ENCODE results near the gene HHLA2.

The HHLA2 gene

DNA sequence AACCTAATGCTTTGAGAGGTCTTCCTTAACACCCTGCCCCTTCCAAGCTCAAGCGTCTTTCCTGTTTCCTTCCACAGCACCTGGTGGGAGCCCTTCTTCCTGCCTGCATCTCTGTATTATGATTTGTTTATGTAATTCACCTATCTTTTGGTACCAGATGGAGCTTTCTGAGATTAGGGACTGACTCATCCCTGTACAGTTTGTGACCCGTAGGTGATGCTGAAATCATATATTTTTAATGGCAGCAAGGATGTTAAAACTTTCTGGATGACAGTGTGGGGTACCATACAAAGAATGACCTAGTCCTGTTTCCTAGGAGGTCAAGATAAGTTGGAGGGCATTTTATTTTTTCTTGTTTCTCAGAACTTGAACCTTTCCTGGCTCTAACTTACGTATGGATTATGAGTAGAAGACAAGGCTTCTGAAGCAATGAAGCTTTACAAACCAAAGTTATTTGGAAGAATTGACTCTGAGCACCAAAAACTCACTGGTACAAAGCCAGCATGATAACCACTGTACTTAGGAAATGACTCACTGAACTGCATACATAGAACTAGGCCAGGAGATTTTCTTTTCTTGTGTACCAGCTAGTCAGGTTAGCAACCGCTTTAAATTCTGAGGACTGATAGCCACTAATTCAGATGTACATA is 46.6 kb downstream of the HHLA2 start:
- Histone ChIP-seq H3K27me3 (ENCODE audit: control insufficient read depth, insufficient read depth, low read length) (no peaks in the 10 kb centered on the region), H3K4me3 (ENCODE audit: low read depth, low read length) (no peak overlapping the region), H3K36me3 (ENCODE audit: control insufficient read depth, insufficient read depth, low read length) (no peaks in the 10 kb centered on the region), H3K9ac (ENCODE audit: low read depth, low read length) (no peak overlapping the region), H3K9me3 (ENCODE audit: control insufficient read depth, insufficient read depth, low read length) (no peaks in the 10 kb centered on the region), H3K4me1 (ENCODE audit: control insufficient read depth, insufficient read depth, low read length) (no peaks in the 10 kb centered on the region), H3K27ac (ENCODE audit: low read depth, low read length) (no peak overlapping the region)

DNA sequence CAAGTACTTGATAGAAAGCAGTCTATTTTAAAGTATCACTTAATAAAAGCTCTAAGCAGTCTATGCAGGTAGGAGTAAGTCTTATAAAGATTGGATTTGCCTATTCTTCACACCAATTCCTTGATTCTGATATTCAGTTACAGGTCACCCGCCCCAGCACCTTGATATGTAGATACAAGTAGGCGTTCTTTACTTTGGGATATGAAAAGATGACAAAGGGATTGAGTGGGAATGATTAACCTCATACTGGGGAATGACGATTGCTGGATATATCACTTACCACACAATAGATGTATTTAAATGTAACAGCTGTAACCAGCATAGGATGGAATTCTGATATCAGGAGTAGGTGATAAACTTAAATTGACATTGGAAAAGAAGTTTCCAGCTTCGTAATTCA is 47.1 kb downstream of the HHLA2 start:
- no peak overlapping the region for H3K27ac ChIP-seq (ENCODE audit: low read depth, low read length)
- no peaks in the 10 kb centered on the region for H3K27me3 ChIP-seq (ENCODE audit: control insufficient read depth, insufficient read depth, low read length)
- H3K4me1 ChIP-seq (ENCODE audit: control insufficient read depth, insufficient read depth, low read length) = no peaks in the 10 kb centered on the region
- H3K36me3 ChIP-seq (ENCODE audit: control insufficient read depth, insufficient read depth, low read length) = no peaks in the 10 kb centered on the region
- H3K9me3 ChIP-seq (ENCODE audit: control insufficient read depth, insufficient read depth, low read length) = no peaks in the 10 kb centered on the region
- H3K4me3 ChIP-seq (ENCODE audit: low read depth, low read length) = no peak overlapping the region
- no peak overlapping the region for H3K9ac ChIP-seq (ENCODE audit: low read depth, low read length)

DNA sequence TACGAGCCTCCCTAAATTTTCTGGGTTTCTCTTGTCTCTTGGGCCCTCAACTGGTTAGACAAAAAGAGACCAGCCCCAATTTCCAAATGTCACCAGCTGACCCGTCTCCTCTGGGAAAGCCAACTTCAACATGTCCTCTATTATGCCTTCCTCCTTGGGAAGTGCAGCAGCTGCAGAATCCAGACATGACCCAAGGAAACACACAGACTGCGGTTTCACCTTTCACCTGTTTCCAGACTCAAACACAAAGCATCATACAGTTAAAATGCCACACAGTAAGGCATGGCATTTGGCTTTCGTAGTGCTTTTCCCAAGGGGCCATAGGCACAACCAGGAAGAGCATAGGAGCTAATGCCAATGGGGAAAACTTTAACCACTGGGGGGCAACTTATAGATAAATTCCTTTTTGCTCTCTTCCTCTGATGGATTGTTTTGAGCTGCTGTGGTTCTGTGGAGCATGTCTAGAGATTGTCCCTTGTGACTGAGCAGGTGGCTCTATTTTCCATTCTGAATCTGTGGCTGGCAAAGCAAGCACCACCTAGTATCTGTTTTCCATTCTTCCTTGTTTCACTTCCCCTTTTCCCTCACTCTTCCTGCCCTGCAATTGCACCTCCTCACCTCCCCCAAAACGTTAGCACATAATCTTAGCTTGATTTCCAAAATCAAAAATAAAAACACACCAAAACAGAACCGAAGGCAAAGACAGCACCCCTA is 49.3 kb downstream of the HHLA2 start:
- Histone ChIP-seq H3K4me3 (ENCODE audit: low read depth, low read length) (no peak overlapping the region), H3K27ac (ENCODE audit: low read depth, low read length) (no peak overlapping the region), H3K27me3 (ENCODE audit: control insufficient read depth, insufficient read depth, low read length) (no peaks in the 10 kb centered on the region), H3K36me3 (ENCODE audit: control insufficient read depth, insufficient read depth, low read length) (no peaks in the 10 kb centered on the region), H3K4me1 (ENCODE audit: control insufficient read depth, insufficient read depth, low read length) (no peaks in the 10 kb centered on the region), H3K9ac (ENCODE audit: low read depth, low read length) (no peak overlapping the region), H3K9me3 (ENCODE audit: control insufficient read depth, insufficient read depth, low read length) (no peaks in the 10 kb centered on the region)

DNA sequence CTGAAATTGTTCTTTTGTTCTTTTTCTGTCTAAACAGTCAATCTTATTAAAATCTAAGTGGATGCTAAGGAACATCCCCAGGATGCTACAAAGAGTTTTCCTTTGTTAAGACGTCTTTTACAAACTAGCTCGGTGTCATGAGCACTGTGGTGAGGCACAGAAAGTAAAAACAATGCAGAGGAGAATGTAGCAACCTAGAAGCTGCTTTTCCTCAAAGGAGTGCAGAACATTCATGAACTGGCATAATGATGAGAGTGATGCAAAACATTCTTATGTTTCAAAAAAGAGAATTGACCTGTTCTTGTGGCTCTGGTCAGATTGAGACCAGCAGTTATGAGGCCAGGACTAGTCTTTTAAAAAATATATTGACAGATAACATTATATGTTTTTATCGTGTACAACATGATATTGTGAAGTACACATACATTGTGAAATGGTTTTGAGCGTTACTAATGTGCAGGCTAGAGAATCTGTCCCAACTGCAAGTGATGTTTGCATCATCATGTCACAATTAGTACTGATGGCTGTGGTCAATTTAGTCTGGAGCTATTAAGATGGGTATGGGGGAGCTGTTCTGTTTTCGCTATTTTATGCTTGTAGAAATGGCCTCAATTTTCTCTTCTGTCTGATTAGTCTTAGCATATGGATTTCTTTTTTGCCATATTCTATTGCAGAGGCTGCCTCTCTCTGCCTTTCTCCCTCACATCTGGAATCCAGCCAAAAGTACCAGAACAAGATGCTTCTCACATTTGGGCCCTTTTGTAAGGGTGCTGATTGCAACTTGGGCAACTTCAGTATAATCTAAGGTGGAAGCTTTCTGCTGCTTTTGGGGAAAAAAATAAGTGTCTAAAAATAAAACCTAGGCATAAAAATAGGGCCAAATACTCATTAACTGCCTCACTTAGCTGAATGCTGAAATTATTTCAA is 50.2 kb downstream of the HHLA2 start:
- no peak overlapping the region for H3K27ac ChIP-seq (ENCODE audit: low read depth, low read length)
- H3K9ac ChIP-seq (ENCODE audit: low read depth, low read length) = no peak overlapping the region
- no peaks in the 10 kb centered on the region for H3K36me3 ChIP-seq (ENCODE audit: control insufficient read depth, insufficient read depth, low read length)
- no peaks in the 10 kb centered on the region for H3K9me3 ChIP-seq (ENCODE audit: control insufficient read depth, insufficient read depth, low read length)
- H3K4me1 ChIP-seq (ENCODE audit: control insufficient read depth, insufficient read depth, low read length) = no peaks in the 10 kb centered on the region
- H3K27me3 ChIP-seq (ENCODE audit: control insufficient read depth, insufficient read depth, low read length) = no peaks in the 10 kb centered on the region
- no peak overlapping the region for H3K4me3 ChIP-seq (ENCODE audit: low read depth, low read length)

DNA sequence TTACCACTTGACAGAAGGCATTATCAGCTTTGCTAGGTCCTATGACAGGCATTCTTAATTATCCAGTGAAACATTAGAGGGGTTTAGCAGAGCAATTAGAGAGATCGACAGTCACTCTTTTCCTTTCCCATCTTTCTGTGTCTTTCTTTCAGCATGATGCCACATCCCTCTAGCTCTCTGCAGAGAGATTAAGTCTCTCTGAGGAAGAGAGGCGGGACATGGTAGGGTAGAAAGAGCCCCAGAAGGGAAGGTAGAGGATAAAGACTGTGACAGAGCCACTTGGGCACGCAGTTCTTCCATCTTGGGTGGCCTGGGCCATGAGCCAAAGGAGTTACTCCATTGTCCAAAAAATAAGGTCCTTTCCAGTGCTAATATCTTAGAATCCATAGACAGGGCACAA is 55.8 kb downstream of the HHLA2 start:
- H3K9ac ChIP-seq (ENCODE audit: low read depth, low read length) = no peak overlapping the region
- no peaks in the 10 kb centered on the region for H3K9me3 ChIP-seq (ENCODE audit: control insufficient read depth, insufficient read depth, low read length)
- H3K27ac ChIP-seq (ENCODE audit: low read depth, low read length) = no peak overlapping the region
- no peaks in the 10 kb centered on the region for H3K4me1 ChIP-seq (ENCODE audit: control insufficient read depth, insufficient read depth, low read length)
- H3K36me3 ChIP-seq (ENCODE audit: control insufficient read depth, insufficient read depth, low read length) = no peaks in the 10 kb centered on the region
- H3K4me3 ChIP-seq (ENCODE audit: low read depth, low read length) = no peak overlapping the region
- no peaks in the 10 kb centered on the region for H3K27me3 ChIP-seq (ENCODE audit: control insufficient read depth, insufficient read depth, low read length)

DNA sequence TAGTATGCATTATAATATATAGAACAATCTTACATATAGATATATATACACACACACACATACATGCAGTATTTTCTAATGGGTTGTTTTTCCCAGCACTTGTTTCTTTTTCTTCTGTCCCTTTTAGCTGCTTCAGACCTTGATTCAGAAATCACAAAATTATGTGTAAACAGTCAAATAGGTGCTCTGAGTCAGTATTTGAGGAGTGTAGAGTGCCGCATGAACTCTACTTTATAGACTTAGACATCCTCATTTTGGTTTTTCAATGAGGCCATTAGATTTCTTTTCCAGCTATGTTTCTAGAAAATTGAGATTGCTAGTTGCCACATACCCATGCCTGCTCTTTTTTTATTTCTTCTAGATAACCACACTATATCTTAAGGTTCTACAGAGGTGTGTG is 58.2 kb downstream of the HHLA2 start:
- H3K36me3 ChIP-seq (ENCODE audit: control insufficient read depth, insufficient read depth, low read length) = no peaks in the 10 kb centered on the region
- H3K9me3 ChIP-seq (ENCODE audit: control insufficient read depth, insufficient read depth, low read length) = no peaks in the 10 kb centered on the region
- no peak overlapping the region for H3K4me3 ChIP-seq (ENCODE audit: low read depth, low read length)
- H3K4me1 ChIP-seq (ENCODE audit: control insufficient read depth, insufficient read depth, low read length) = no peaks in the 10 kb centered on the region
- H3K27me3 ChIP-seq (ENCODE audit: control insufficient read depth, insufficient read depth, low read length) = no peaks in the 10 kb centered on the region
- H3K9ac ChIP-seq (ENCODE audit: low read depth, low read length) = no peak overlapping the region
- H3K27ac ChIP-seq (ENCODE audit: low read depth, low read length) = no peak overlapping the region

DNA sequence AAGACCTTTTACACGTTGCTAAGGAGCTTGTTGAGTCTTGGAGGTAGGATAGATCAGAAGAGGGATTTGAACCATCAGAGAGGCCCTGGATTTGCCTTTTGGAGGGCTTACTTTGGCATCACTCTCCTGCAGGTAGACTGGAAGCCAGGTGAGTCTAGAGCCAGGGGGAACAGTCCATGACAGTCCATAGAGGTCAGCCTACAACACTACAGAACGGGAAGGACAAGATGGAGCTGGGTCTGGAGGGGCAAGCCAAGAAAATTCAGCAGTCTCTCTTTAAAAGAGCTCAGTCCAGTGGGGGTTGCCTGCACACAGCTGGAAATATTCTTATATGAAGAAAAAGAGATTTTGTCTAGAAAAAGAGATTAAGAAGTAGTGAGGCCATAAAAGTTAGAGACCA is 60.7 kb downstream of the HHLA2 start:
- no peaks in the 10 kb centered on the region for H3K36me3 ChIP-seq (ENCODE audit: control insufficient read depth, insufficient read depth, low read length)
- no peaks in the 10 kb centered on the region for H3K9me3 ChIP-seq (ENCODE audit: control insufficient read depth, insufficient read depth, low read length)
- H3K27me3 ChIP-seq (ENCODE audit: control insufficient read depth, insufficient read depth, low read length) = no peaks in the 10 kb centered on the region
- no peak overlapping the region for H3K4me3 ChIP-seq (ENCODE audit: low read depth, low read length)
- no peaks in the 10 kb centered on the region for H3K4me1 ChIP-seq (ENCODE audit: control insufficient read depth, insufficient read depth, low read length)
- H3K27ac ChIP-seq (ENCODE audit: low read depth, low read length) = no peak overlapping the region
- no peak overlapping the region for H3K9ac ChIP-seq (ENCODE audit: low read depth, low read length)

DNA sequence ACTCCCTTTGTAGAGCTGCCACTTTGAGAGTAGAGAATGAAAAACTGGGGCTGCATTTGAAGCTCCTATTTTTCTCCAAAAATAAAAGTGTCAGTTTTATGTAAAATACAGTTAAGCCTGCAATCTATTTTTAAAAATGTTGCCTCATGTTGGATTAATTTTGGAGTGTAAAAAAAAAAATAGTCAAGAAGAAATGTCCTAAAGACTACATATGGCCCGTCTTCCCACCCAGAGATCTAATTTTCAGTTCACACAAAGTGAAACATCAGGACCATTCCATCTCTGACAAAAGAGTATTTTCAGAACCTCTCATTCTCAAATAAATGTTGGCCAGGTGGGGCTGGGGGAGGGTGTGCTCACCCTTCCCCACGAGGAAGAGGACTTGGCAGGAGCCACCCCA is 62.7 kb downstream of the HHLA2 start:
- no peak overlapping the region for H3K9ac ChIP-seq (ENCODE audit: low read depth, low read length)
- no peaks in the 10 kb centered on the region for H3K27me3 ChIP-seq (ENCODE audit: control insufficient read depth, insufficient read depth, low read length)
- no peaks in the 10 kb centered on the region for H3K4me1 ChIP-seq (ENCODE audit: control insufficient read depth, insufficient read depth, low read length)
- H3K4me3 ChIP-seq (ENCODE audit: low read depth, low read length) = no peak overlapping the region
- H3K9me3 ChIP-seq (ENCODE audit: control insufficient read depth, insufficient read depth, low read length) = no peaks in the 10 kb centered on the region
- H3K27ac ChIP-seq (ENCODE audit: low read depth, low read length) = no peak overlapping the region
- no peaks in the 10 kb centered on the region for H3K36me3 ChIP-seq (ENCODE audit: control insufficient read depth, insufficient read depth, low read length)

DNA sequence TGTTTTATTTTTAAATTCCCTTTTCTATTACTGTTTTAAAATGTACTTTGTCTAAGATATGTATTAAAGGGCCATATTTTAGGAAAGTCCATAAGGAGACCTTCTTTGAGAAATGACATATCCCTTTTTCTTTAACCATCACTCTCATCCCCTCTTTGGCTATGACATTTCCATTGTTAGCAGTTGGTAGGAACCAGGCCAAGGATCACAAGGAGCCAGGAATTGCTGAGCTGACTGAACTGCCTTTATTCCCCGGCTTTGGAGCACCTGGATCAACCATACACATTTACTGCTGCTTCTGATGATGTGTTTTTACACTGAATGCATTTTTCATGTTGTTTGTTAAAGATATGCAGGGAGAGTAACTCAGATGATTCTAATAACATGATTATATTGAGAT is 79.7 kb downstream of the HHLA2 start:
- Histone ChIP-seq H3K9ac (ENCODE audit: low read depth, low read length) (no peak overlapping the region), H3K4me3 (ENCODE audit: low read depth, low read length) (no peak overlapping the region), H3K36me3 (ENCODE audit: control insufficient read depth, insufficient read depth, low read length) (no peaks in the 10 kb centered on the region), H3K4me1 (ENCODE audit: control insufficient read depth, insufficient read depth, low read length) (peaks cover 17% of the 10 kb centered on the region), H3K27ac (ENCODE audit: low read depth, low read length) (no peak overlapping the region), H3K27me3 (ENCODE audit: control insufficient read depth, insufficient read depth, low read length) (no peaks in the 10 kb centered on the region), H3K9me3 (ENCODE audit: control insufficient read depth, insufficient read depth, low read length) (no peaks in the 10 kb centered on the region; the same call in 1 of the 2 replicates)

DNA sequence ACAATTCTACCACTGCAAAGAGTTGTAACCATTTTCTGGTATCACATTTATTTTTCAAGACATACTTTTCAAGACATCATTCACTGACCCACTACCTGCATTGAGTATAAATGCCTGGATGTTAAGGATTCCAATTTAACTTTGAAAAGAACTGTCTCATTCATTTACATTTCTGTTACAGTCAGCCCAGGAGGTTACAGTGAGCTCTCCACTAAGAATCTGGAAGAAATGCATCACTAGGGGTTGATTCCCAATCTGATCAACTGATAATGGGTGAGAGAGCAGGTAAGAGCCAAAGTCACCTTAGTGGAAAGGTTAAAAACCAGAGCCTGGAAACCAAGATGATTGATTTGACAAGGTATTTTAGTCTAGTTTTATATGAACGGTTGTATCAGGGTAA is 81.0 kb downstream of the HHLA2 start:
- Histone ChIP-seq H3K4me1 (ENCODE audit: control insufficient read depth, insufficient read depth, low read length) (peaks cover 23% of the 10 kb centered on the region), H3K9ac (ENCODE audit: low read depth, low read length) (no peak overlapping the region), H3K4me3 (ENCODE audit: low read depth, low read length) (0 out of 2 replicates have a peak overlapping the region, but pooled peaks have one; percentile 16), H3K27me3 (ENCODE audit: control insufficient read depth, insufficient read depth, low read length) (no peaks in the 10 kb centered on the region), H3K9me3 (ENCODE audit: control insufficient read depth, insufficient read depth, low read length) (no peaks in the 10 kb centered on the region; the same call in 1 of the 2 replicates), H3K27ac (ENCODE audit: low read depth, low read length) (no peak overlapping the region), H3K36me3 (ENCODE audit: control insufficient read depth, insufficient read depth, low read length) (no peaks in the 10 kb centered on the region)
